IPS-18c (cell line): ENCODE results near the gene FAAH2.
"Not testable (repeated sequence)": the region's sequence is repeated elsewhere in the genome, so short reads cannot be mapped to it uniquely, and the experiment has no call there.

Experiments used
- H3K4me3 ChIP-seq: 2 replicates; pipeline ENCODE4 v1.7.0; 2013; ENCODE audit warnings: low read depth, mild to moderate bottlenecking, low read length, moderate library complexity; ENCODE audit not compliant: insufficient read depth
- H3K9me3 ChIP-seq: one replicate; pipeline ENCODE4 v1.6.1; 2013; ENCODE audit warnings: mild to moderate bottlenecking, low read length, moderate library complexity; ENCODE audit not compliant: control insufficient read depth, insufficient read depth

FAAH2 gene, protein sequence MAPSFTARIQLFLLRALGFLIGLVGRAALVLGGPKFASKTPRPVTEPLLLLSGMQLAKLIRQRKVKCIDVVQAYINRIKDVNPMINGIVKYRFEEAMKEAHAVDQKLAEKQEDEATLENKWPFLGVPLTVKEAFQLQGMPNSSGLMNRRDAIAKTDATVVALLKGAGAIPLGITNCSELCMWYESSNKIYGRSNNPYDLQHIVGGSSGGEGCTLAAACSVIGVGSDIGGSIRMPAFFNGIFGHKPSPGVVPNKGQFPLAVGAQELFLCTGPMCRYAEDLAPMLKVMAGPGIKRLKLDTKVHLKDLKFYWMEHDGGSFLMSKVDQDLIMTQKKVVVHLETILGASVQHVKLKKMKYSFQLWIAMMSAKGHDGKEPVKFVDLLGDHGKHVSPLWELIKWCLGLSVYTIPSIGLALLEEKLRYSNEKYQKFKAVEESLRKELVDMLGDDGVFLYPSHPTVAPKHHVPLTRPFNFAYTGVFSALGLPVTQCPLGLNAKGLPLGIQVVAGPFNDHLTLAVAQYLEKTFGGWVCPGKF

DNA sequence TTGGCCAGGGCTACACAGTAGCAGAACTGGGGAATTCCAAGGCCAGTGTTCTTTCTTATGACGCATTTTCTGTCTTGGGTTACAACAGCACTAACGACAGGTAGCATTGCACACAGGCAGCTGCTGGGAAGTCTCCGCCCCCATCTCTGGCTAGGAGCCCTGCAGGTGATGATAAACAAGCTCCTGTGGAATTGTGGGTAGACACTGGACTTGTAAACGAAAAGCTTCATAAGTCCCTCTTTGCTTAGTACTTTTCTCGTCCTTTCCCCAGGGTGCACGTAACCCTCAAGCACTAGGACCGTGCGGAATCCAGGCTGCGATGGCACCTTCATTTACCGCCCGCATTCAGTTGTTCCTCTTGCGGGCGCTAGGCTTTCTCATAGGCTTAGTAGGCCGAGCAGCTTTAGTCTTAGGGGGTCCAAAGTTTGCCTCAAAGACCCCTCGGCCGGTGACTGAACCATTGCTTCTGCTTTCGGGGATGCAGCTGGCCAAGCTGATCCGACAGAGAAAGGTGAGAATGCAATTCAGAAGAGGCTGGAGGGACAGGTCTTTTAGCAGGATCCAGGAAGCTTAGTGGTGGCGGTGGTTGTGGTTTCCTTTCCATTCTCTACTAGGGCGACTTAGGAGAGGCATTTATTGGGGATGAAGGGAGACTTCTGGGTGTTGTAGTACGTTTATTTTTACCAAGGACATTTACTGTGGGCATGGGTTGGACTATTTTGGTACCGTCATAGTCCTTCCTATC, at the start of gene FAAH2:
TSS of gene FAAH2 (plus strand) at position 200 of the 745 bp plus-strand sequence. CDS start at position 320, 120 bp downstream.
- Histone ChIP-seq H3K9me3 (peaks cover 3% of the 10 kb centered on the region), H3K4me3 (peak within 1 kb of the TSS; percentile 52; the same call in 1 of the 2 replicates)

DNA sequence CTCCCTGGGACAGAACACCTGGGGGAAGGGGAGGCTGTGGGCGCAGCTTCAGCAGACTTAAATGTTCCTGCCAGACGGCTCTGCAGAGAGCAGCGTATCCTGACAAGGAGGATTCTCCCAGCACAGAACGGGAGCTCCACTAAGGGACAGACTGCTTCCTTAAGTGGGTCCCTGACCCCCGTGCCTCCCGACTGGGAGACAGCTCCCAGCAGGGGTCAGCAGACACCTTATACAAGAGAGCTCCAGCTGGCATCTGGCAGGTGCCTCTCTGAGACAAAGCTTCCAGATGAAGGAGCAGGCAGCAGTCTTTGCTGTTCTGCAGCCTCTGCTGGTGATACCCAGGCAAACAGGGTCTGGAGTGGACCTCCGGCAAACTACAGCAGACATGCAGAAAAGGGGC, 44.5 kb upstream of the FAAH2 start:
- Histone ChIP-seq H3K4me3 (no peak overlapping the region), H3K9me3 (peaks cover 8% of the 10 kb centered on the region)

DNA sequence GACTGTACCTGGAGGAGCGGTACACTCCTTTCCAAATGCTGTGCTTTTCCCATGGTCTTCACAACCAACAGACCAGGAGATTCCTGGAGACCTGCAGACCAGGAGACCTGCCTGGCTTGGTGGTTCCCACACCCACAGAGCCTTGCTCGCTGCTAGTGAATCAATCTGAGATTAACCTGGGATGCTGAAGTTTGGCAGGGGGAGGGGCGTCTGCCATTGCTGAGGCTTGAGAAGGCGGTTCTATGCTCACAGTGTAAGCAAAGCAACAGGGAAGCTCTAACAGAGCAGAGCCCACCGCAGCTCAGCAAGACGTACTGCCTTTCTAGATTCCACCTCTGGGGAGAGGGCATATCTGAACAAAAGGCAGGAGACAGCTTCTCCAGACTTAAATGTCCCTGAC, 34.5 kb upstream of the FAAH2 start:
- H3K9me3 ChIP-seq: peaks cover 7% of the 10 kb centered on the region
- no peak overlapping the region; the same call in 1 of the 2 replicates for H3K4me3 ChIP-seq

DNA sequence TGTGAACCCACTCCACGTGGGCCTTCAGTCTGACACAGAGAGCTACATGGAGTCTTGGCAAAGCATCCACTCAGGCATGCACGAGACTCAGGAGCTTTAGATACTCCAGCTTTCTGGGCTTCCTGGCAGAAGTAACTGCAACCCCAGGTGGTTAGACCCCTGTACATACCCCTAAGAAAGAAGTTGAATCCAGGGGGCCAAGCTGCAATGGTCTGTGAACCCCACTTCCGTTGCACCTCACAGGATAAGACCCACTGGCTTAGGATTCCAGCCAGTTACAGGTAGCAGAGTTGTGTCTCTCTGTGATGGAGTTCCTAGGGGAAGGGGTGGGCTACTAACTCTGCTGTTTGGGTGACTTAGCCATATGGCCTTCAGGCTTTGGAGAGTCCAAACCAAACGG, 21.4 kb upstream of the FAAH2 start:
- Histone ChIP-seq H3K9me3 (peaks cover 5% of the 10 kb centered on the region), H3K4me3 (no peak overlapping the region)

DNA sequence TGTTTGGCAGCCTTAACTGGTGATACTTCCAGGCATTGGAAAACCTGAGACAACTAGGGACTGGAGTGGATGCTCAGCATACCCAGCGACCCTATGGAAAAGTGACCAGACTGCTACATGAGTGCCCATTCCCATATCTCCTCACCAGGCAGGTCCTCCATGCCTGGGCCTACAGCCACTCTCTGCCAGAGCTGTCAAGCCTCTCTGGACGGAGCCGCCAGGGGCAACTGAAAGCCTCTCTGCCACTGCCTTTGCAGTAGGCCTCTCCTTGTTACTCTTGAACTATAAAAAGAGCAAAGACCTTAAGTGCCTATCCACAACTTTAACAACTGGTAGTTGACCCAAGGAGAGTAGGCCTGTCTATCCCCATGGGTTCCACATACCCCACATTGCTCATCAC, 20.2 kb upstream of the FAAH2 start:
- H3K4me3 ChIP-seq: no peak overlapping the region; the same call in 1 of the 2 replicates
- peaks cover 13% of the 10 kb centered on the region for H3K9me3 ChIP-seq

DNA sequence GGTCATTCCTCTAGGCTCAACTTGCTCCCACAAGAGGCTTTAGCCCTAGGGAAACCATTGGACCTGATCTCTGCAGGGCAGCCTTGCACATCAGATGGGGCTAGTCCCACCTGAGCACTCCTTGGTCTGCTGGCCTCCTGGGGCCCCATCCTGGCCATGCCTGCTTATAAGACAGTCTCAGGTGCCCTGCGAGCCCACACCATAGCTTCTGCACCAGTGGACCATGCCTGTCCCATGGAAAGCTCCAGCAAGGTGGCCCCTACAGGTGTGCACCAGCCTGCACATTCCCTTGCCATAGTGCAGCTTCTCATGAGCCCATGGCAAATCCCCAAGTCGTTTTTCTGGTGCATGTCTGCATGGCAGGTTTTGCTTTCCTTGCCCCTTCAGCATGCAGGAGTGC, 19.6 kb upstream of the FAAH2 start:
- no peak overlapping the region for H3K4me3 ChIP-seq
- H3K9me3 ChIP-seq: peaks cover 13% of the 10 kb centered on the region

DNA sequence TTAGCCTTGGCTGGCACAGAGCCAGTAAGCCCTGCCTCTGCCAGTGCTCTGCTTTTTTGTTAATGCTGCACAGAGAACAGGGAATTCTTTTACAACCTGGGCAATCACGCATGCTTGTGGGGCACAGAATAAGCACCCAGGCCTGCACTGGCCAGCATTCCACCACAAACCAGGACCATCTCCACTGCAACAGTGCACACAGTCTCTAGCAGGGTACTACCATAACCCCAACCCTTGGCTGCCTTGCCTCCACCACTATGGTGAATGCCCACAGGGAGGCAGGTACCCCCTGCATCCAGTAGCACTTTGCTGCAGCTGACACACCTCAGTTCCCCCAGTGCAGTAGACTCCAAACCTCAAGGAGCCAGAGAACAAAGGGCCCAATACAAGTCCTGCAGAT, 19.2 kb upstream of the FAAH2 start:
- peaks cover 13% of the 10 kb centered on the region for H3K9me3 ChIP-seq
- no peak overlapping the region for H3K4me3 ChIP-seq

DNA sequence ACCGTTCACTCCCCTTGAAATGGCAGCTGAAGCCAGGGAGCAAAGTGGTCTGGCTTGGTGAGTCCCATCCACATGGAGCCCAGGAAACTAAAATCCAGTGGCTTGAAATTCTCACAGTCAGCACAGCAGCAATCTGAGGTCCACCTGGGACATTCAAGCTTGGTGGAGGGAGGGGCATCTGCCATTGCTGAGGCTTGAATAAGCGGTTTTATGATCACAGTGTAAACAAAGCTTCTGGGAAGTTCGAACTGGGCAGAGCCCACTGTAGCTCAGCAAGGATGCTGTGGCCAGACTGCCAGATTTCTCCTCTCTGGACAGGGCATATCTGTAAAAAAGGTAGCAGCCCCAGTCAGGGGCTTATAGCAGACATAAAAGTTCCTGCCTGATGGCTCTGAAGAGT, 15.5 kb upstream of the FAAH2 start:
- no peak overlapping the region for H3K4me3 ChIP-seq

DNA sequence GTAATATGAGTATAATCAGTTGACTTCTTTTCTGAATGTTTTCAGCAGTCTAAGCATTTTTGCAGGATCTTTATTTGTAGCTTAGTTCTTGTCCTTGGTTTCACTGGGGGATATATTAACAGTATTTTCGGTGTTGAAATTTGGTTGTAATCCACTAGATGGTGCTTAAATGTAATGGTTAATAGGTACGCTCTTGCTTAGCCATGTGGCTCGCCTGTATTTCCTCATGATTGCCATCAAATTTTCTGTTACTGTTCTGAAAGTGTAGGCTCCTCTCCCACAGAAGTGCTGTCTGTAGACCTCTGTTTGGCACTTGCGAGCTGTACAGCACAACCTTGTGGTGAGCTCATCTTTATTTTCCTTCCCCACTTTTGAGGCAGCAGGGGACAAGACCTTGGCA, 3.9 kb upstream of the FAAH2 start:
- Histone ChIP-seq H3K4me3 (no peak overlapping the region), H3K9me3 (peaks cover 3% of the 10 kb centered on the region)

More for the DNA sequence above, 15.5 kb upstream of the FAAH2 start:
- H3K9me3 ChIP-seq: peaks cover 13% of the 10 kb centered on the region

DNA sequence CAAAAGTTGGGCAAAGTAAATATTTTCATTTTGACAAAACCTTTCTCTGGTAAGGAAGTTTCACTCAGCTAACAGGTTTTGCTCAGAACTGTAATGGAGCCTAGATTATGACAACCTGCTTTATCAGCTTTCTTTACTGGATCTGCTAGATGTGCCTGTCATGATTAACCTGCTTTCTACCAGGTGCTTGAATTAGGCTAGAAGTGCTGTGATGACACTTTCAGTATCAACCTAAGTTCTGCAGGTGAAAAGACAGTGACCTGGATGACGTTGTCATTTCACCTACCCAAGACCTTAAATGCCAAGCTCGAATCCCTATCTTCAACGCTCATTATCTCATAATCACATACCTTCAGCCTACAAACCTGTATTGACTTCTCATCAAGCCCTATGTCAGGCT, 1.5 kb upstream of the FAAH2 start:
- H3K9me3 ChIP-seq: peaks cover 3% of the 10 kb centered on the region
- no peak overlapping the region for H3K4me3 ChIP-seq

DNA sequence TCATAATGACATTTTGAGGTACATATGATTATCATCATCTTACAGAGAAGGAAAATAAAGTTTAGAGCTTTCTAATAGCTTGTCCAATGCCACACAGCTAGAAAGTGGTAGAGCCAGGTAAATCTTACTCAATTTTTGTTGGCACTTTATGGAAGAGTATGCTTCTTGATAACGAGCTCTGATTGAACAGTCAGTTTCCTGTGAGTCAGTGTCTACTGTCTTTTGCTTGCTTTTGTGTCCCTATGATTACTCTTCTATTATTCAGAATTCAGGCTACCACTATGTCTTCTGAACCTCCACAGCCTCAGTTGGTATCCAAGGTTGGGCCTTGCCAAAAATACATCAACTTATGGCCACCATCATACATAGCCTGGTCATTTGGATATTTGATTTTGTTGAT, 2.6 kb downstream of the FAAH2 start:
- Histone ChIP-seq H3K9me3 (no peaks in the 10 kb centered on the region), H3K4me3 (no peak overlapping the region)

DNA sequence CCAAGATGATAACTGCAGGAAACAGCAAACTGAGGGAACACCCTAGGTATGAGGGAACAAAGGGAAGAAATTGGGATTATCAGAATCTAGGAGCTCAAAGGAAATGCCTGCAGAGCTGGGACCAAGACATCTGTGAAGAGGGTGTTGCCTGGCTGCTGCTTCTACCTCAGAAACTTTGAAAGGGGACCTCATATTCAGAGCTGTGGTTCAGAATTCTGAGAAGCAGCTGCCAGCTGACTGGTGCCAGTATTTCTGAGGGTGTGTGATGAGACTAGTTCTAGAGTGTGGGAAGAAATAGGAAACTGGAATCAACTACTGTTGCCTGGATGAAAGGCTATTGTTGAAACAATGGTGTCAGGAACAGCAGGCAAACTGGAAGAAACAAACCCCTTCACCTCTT, 8.5 kb downstream of the FAAH2 start:
- peaks cover 7% of the 10 kb centered on the region for H3K9me3 ChIP-seq

DNA sequence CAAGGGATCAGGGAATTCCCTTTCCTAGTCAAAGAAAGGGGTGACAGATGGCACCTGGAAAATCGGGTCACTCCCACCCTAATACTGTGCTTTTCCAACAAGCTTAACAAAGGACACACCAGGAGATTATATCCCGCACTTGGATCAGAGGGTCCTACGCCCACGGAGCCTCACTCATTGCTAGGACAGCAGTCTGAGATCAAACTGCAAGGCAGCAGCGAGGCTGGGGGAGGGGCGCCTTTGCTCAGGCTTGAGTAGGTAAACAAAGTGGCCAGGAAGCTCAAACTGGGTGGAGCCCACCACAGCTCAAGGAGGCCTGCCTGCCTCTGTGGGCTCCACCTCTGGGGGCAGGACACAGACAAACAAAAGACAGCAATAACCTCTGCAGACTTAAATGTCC, 9.2 kb downstream of the FAAH2 start:
- not testable (repeated sequence) for H3K9me3 ChIP-seq

More for the DNA sequence above, 8.5 kb downstream of the FAAH2 start:
- no peak overlapping the region for H3K4me3 ChIP-seq

DNA sequence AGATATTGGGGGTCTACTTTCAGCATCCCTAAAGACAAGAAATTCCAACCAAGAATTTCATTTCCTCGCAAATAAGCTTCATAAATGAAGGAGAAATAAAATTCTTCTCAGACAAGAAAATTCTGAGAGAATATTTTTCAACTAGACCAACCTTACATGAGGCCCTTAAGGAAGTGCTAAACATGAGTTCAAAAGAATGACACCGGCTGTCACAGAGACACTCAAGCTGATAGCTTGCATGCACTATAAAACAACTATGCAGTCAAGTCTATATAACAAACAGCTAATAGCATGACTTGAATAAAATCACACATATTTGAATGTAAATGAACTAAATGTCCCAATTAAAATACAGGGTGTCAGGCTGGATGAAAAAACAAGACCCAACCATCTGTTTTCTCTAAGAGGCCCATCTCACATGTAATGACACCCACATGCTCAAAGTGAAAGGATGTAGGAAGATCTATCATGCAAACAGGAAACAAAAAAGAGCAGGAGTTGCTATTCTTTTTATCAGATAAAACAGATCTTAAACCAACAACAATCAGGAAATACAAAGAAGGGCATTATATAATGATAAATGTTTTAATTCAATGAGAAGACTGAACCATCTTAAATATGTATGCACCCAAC, 27.2 kb downstream of the FAAH2 start:
- no peaks in the 10 kb centered on the region for H3K9me3 ChIP-seq
- H3K4me3 ChIP-seq: no peak overlapping the region

More for the DNA sequence above, 9.2 kb downstream of the FAAH2 start:
- not testable (repeated sequence) for H3K4me3 ChIP-seq

DNA sequence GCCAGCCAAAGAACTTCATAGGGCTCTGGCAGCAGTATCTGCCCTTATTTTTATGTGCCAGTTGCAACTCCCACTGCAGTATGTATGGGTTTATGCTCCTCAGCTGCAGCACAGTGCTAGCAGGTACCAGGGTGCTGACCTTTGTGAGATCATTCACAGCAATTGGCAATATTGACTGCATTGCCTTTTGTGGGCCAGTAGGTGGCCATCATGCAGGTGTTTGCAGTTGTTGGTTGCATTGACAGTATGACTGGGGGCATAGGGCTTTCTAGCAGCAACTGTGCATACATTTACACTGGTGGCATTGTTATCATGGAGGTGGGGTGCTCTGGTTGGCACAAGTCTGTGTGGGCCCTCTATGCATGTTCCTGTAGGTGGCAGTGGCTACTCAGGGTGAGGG, 42.5 kb downstream of the FAAH2 start:
- Histone ChIP-seq H3K4me3 (no peak overlapping the region), H3K9me3 (peaks cover 2% of the 10 kb centered on the region)

DNA sequence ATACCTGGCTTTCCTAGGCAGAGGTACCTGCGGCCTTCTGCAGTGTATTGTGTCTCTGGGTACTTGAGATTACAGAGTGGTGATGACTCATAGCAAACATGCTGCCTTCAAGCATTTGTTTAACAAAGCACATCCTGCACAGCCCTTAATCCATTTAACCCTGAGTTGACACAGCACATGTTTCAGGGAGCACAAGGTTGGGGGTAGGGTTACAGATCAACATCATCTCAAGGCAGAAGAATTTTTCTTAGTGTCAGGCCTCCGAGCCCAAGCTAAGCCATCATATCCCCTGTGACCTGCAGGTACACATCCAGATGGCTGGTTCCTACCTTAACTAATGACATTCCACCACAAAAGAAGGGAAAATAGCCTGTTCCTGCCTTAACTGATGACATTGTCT, 49.3 kb downstream of the FAAH2 start:
- not testable (repeated sequence) for H3K4me3 ChIP-seq, H3K9me3 ChIP-seq

DNA sequence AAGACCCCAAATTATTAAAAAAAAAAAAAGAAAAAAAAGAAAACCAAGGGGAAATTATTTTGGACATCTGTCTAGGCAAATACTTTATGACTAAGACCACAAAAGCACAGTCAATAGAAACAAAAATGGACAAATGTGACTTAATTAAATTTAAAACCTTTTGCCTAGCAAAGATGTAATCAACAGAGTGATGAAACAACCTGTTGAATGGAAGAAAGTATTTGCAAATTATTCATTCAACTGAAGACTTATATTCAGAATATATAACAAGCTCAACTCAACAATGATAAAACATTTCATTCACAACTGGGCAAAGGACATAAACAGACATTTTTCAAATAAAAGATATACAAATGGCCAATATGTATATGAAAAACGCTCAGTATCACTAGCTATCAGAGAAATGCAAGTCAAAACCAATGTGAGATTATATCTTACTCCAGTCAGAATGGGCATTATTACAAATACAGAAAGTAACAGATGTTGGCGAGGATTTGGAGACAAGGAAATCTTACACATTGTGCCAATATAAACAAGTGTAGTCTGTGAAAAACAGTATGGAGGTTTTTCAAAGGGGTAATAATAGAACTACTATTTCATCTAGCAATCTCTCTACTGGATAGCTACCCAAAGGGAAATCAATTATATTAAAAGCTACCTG, 67.1 kb downstream of the FAAH2 start:
- Histone ChIP-seq H3K4me3 (no peak overlapping the region), H3K9me3 (no peaks in the 10 kb centered on the region)
